Limb (tissue), 2 donors: Measurements from ENCODE around the gene PHKG2.
"Not testable (repeated sequence)": the region's sequence is repeated elsewhere in the genome, so short reads cannot be mapped to it uniquely, and the experiment has no call there.

Experiments used
- DNase-seq, 2 donors: peaks; one replicate each; pipeline ENCODE4 v3.0.0-alpha.2; 2016; ENCODE audit errors: extremely low spot score in 2 of 2

The PHKG2 gene, protein sequence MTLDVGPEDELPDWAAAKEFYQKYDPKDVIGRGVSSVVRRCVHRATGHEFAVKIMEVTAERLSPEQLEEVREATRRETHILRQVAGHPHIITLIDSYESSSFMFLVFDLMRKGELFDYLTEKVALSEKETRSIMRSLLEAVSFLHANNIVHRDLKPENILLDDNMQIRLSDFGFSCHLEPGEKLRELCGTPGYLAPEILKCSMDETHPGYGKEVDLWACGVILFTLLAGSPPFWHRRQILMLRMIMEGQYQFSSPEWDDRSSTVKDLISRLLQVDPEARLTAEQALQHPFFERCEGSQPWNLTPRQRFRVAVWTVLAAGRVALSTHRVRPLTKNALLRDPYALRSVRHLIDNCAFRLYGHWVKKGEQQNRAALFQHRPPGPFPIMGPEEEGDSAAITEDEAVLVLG

GRCh38 chr16:30747799-30748633, at the start of gene PHKG2:
Gene PHKG2, plus strand, starts transcription at chr16:30748425. Its CDS starts 396 bp downstream, at chr16:30748821.
- DNase-seq, result peak; percentile 98 to 99

DNA sequence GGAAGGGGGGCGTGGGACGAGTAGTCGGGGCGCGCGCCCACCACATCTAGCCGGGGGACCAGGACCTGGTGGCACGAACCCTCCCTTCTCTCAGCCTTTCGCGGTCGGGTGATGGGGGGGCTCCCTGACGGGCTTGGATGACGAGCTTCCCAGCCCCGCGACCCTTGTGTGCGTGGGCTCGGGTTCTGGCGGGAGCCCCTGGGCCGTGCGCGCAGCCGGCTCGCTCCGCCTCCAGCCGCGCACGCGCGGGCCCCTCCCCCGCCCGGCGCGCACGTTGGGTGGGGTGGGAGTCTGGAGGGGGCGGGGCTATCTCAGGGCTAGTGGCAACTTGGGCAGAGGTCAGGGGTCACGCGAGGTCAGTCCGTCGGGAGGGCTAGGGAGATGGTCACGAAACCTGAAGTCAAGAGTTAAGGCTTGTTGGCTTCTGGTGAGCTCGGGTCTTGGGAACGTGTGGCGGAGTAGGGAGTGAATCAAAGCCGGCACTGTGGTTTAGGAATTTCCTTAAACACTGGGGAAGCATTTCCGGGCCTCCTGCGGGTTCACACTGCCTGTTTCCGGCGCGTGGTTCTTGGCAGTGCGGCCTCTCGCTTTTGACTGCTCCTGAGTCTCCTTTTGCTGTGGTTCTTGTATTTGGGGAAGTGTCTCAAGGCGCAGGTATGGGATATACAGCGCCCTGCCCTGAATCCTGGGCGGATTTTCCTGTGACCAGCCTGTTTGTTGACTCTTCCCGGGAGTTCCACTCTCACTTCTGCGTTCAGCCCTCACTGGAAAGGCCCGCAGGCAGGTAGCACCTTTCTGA, 49.2 kb upstream of the PHKG2 start, which contains the start of gene SRCAP:
TSS of gene SRCAP (plus strand) at position 356 of the 799 bp plus-strand sequence. CDS start 1,654 bp downstream, outside the sequence.
- DNase-seq, result peak; percentile 70 to 91

- no peak for DNase-seq
Observed at GRCh38 chr16:30699615-30700099, 48.6 kb upstream of the PHKG2 start.

- DNase-seq, result no peak
Observed at GRCh38 chr16:30700491-30700890, 47.7 kb upstream of the PHKG2 start.

GRCh38 chr16:30700971-30701370, 47.3 kb upstream of the PHKG2 start:
- DNase-seq, result no peak

GRCh38 chr16:30703071-30703470, 45.2 kb upstream of the PHKG2 start:
- not testable (repeated sequence) for DNase-seq

- no peak for DNase-seq
Observed at GRCh38 chr16:30703971-30704370, 44.3 kb upstream of the PHKG2 start.

DNA sequence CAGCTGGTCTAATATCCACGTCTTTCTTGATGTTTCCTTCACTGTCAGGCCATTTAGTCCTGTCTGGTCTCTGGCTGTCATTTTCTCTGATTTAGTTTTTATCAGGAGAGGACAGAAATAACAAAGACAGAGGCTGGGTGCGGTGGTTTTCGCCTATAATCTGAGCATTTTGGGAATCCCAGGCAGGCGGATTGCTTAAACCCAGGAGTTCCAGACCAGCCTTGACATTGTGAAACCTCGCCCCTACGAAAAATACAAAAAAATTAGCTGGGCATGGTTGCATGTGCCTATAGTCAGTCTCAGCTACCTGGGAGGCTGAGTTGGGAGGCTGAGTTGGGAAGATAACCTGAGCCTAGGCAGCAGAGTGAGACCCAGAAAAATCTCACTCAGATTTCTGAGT, 42.2 kb upstream of the PHKG2 start:
- DNase-seq, result no peak

DNA sequence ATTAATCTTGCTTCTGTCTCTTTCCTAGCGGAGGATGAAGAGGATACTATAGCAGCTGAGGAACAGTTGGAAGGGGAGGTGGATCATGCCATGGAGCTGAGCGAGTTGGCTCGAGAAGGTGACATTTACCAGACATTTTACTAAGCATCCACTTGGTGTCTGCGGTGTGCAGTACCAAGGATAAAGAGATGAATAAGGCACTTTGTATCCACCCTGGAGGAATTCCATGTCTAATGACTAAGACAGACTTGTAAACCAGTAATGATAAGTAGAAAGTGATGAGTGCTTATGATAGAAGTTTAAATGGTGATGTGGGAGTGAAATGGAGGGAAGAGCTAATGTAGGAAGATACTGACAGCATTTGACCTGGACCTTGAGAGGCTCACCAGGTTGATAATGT, 37.3 kb upstream of the PHKG2 start:
- DNase-seq, result no peak

GRCh38 chr16:30711712-30712111, 36.5 kb upstream of the PHKG2 start:
- DNase-seq, result no peak

GRCh38 chr16:30715750-30716445, 32.3 kb upstream of the PHKG2 start:
- DNase-seq, result no peak

DNA sequence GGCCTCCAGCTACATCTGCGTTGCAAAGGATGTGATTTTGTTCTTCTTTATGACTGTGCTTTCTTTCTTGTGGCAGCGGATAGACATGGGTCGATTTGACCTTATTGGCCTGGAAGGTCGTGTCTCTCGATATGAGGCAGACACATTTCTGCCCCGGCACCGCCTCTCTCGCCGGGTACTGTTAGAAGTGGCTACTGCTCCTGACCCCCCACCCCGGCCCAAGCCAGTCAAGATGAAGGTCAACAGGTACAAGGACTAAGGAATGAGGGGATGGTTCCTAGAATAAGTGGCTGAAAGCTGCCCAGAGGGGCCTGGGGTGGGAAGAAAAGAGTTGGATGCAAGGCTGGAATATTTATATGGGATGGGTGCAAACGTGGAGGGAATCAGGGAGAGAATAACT, 28.1 kb upstream of the PHKG2 start:
- no peak for DNase-seq

DNA sequence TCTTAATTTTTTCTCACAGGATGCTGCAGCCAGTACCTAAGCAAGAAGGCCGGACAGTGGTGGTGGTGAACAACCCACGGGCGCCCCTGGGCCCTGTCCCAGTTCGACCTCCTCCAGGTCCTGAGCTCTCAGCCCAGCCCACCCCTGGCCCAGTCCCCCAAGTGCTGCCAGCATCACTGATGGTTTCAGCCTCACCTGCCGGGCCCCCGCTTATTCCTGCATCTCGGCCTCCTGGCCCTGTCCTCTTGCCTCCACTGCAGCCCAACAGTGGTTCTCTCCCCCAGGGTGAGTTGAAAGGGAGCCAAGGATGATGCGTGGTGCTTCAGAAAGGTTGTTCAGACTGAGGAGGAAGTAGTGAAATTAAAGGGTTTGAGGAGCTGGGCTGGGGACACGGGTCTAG, 27.5 kb upstream of the PHKG2 start:
- no peak for DNase-seq

- no peak for DNase-seq
Observed at GRCh38 chr16:30721167-30721566, 27.1 kb upstream of the PHKG2 start.

DNA sequence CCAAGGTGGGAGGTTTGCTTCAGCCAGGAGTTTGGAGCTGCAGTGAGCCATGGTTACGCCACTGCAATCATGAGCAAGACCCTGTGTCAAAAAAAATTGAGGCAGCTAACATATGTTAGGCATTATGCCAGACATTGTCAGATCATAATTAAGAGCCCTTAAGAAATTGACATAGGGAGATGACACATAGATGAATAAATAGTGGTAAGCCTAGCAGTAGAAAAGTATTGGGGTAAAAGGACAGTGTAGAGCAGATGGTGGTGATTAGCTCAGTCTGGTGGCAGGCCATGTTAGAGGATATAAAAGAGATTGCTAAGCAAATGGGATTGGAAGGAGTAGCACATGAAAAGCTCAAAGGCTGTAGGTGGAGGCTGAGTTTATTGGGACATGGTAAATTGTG, 26.6 kb upstream of the PHKG2 start:
- DNase-seq, result no peak

- DNase-seq, result no peak
Observed at GRCh38 chr16:30722443-30722842, 25.8 kb upstream of the PHKG2 start.

- no peak for DNase-seq
Observed at GRCh38 chr16:30722916-30723315, 25.3 kb upstream of the PHKG2 start.

DNA sequence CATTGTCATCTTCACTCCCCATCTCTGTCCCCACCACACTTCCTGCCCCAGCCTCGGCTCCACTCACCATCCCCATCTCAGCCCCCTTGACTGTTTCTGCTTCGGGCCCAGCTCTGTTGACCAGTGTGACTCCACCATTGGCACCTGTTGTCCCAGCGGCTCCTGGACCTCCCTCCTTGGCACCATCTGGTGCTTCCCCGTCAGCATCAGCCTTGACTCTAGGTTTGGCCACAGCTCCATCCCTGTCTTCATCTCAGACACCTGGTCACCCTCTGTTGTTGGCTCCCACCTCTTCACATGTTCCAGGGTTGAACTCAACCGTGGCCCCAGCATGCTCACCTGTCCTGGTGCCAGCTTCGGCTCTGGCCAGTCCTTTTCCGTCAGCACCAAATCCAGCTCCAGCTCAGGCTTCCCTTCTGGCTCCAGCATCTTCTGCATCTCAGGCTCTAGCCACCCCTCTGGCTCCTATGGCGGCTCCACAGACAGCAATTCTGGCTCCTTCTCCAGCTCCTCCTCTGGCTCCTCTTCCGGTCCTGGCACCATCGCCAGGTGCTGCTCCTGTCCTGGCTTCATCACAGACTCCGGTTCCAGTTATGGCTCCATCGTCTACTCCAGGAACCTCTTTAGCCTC, 24.4 kb upstream of the PHKG2 start:
- no peak for DNase-seq

DNA sequence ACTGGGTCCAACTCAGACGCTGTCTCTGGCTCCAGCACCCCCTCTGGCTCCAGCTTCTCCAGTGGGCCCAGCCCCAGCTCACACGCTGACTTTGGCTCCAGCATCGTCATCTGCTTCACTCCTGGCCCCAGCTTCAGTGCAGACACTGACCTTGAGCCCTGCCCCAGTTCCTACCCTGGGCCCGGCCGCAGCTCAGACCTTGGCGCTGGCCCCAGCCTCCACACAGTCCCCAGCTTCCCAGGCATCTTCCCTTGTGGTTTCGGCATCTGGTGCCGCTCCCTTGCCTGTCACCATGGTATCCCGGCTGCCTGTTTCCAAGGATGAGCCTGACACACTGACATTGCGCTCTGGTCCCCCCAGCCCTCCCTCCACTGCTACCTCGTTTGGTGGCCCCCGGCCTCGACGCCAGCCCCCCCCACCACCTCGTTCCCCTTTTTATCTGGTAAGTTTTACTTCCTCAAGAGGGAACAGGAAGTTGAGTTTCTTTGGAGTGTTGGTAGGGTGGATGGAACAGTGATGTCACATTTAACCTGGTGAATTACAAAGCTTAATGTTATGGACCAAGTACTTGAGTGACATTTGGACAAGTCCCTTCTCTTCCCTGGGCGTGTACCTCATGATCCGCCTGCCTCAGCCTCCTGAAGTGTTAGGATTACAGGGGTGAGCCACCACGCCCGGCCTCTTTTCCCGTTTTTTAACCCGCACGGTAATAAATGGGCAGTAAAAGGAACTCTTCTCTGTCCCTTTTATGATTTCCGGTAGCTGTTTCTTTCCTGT, 23.4 kb upstream of the PHKG2 start:
- no peak for DNase-seq

DNA sequence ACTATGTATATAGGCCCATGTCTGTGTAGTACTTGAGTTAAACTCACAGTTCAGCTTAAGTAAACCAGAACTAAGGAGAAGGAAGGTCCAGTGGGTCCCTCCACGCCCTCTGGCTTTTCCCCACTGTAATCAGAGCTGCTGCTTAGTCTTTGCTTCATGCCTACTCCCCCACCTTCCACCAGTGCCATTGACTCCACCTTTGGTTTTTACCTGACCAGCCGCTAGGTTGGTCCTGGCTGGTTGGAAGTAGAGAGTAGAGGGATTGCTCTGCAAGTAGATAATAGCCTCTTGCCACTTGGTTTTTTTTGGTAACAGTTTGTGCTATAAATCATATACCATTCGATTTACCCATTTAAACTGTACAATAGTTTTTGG, 22.8 kb upstream of the PHKG2 start:
- DNase-seq, result no peak
